GM21717 (cell line): ENCODE measurements around the gene DAAM2.

Experiments used
- ATAC-seq: cut with Tn5 transposase; IDR thresholded peaks from one replicate; pipeline ENCODE4 v1.9.1; 2021; ENCODE audit warnings: mild to moderate bottlenecking, moderate library complexity; ENCODE audit not compliant: unreplicated experiment

The DAAM2 gene

GRCh38 chr6:39925191-39925930 lies 133.2 kb downstream of the DAAM2 start:
- ATAC-seq = no peak

GRCh38 chr6:39925931-39926290 lies 133.7 kb downstream of the DAAM2 start:
- no peak for ATAC-seq

GRCh38 chr6:39926668-39927067 lies 134.5 kb downstream of the DAAM2 start:
- no peak for ATAC-seq

GRCh38 chr6:39927159-39927558 lies 135.0 kb downstream of the DAAM2 start:
- ATAC-seq = no peak

GRCh38 chr6:39929039-39929732 lies 137.0 kb downstream of the DAAM2 start:
- ATAC-seq = no peak

- ATAC-seq = no peak
Measured at GRCh38 chr6:39929733-39930461, 137.7 kb downstream of the DAAM2 start.

GRCh38 chr6:39930540-39930939 lies 138.4 kb downstream of the DAAM2 start:
- ATAC-seq = no peak

GRCh38 chr6:39931607-39932006 lies 139.4 kb downstream of the DAAM2 start:
- ATAC-seq = no peak

- ATAC-seq = no peak
Measured at GRCh38 chr6:39932386-39932910, 140.3 kb downstream of the DAAM2 start.

- no peak for ATAC-seq
Measured at GRCh38 chr6:39933669-39934130, 141.5 kb downstream of the DAAM2 start.

- ATAC-seq = no peak
Measured at GRCh38 chr6:39934131-39934757, 142.1 kb downstream of the DAAM2 start, which contains the start of gene MOCS1. MOCS1 (minus strand) TSS chr6:39934462; CDS start chr6:39934417, 45 bp downstream.

- no peak for ATAC-seq
Measured at GRCh38 chr6:39935241-39935640, 143.1 kb downstream of the DAAM2 start.

GRCh38 chr6:39936857-39937256 lies 144.7 kb downstream of the DAAM2 start:
- ATAC-seq = no peak

GRCh38 chr6:39937686-39938333 lies 145.6 kb downstream of the DAAM2 start:
- ATAC-seq = no peak

GRCh38 chr6:39938773-39939654 lies 146.8 kb downstream of the DAAM2 start:
- ATAC-seq = no peak

GRCh38 chr6:39941138-39941537 lies 149.0 kb downstream of the DAAM2 start:
- no peak for ATAC-seq

GRCh38 chr6:39941820-39942219 lies 149.6 kb downstream of the DAAM2 start:
- no peak for ATAC-seq

GRCh38 chr6:39942903-39943580 lies 150.9 kb downstream of the DAAM2 start:
- no peak for ATAC-seq

- ATAC-seq = no peak
Measured at GRCh38 chr6:39945626-39946025, 153.4 kb downstream of the DAAM2 start.
